Prostate gland (tissue), 2 donors: Measurements from ENCODE around the gene HSF2BP. TPM values are rescaled to one million over a fixed set of nuclear protein-coding genes. Genes with fewer than 3 reads are reported as not detected.

Source experiments
- DNase-seq: peaks from one replicate; pipeline ENCODE4 v3.0.0-alpha.2; 2019; ENCODE audit warnings: low spot score
- H3K27ac ChIP-seq, 2 donors: fragments of 200-600 bp; sonication (generic); 2 replicates each; pipeline ENCODE4 v1.5.1; 2017 to 2019
- H3K27me3 ChIP-seq: fragments of 200-600 bp; sonication (generic); replicated peaks from 2 replicates; pipeline ENCODE4 v1.5.1; 2019; ENCODE audit not compliant: insufficient read depth
- H3K36me3 ChIP-seq, 2 donors: fragments of 200-600 bp; sonication (generic); 1 replicate in 1 of 2; 2 replicates in 1 of 2; pipeline versions ENCODE4 v1.5.1 to v1.8.1; 2017 to 2019
- H3K4me1 ChIP-seq: fragments of 200-600 bp; sonication (generic); replicated peaks from 2 replicates; pipeline ENCODE4 v1.5.1; 2019
- H3K4me3 ChIP-seq, 2 donors: fragments of 200-600 bp; sonication (generic); 2 replicates each; pipeline ENCODE4 v1.5.1; 2017 to 2019
- H3K9me3 ChIP-seq: fragments of 200-600 bp; sonication (generic); 2 replicates; pipeline ENCODE4 v1.5.1; 2017
- POLR2A ChIP-seq: fragments of 450-650 bp; IDR thresholded peaks from one replicate; pipeline ENCODE4 v1.6.1; 2016; ENCODE audit warnings: antibody characterized with exemption, mild to moderate bottlenecking
- POLR2AphosphoS5 ChIP-seq: sonication (generic); formaldehyde crosslinking; IDR thresholded peaks from one replicate; pipeline ENCODE4 v1.6.1; 2017; ENCODE audit warnings: antibody characterized with exemption
- WGBS: methylation state at CpG from one replicate; pipeline ENCODE4 v1.1.5; 2018; 5-methylcytosine and 5-hydroxymethylcytosine counted together
- intact Hi-C: fragments of 100-400 bp; cut with DNase I; formaldehyde crosslinking; loops from one replicate; pipeline ENCODE4 v1.14.2; 2022
- total RNA-seq, 2 donors: library from RNA; depleted of rRNA; stranded (reverse); fragments of >200 nt; gene quantifications; one replicate each; pipeline ENCODE4 v1.1.0, GENCODE V29; 2016
- TF ChIP-seq, protein P1 (sequence below), 4 experiments: fragments of 200-600 bp in 2 of 4; fragments of 450-650 bp in 2 of 4; sonication (generic) in 2 of 4; IDR thresholded peaks; 1 replicate in 3 of 4; 2 replicates in 1 of 4; pipeline ENCODE4 v1.5.1; 2016 to 2019; ENCODE audit warnings: antibody characterized with exemption in 4 of 4, mild to moderate bottlenecking in 2 of 4, moderate library complexity in 2 of 4

The HSF2BP gene
- total RNA-seq, 2 donors from 2014 or later = 3.2 to 7.0 TPM

GRCh38 chr21:43603233-43603626 lies 56.1 kb downstream of the HSF2BP start:
- H3K9me3 ChIP-seq = no peaks in the 10 kb centered on the region
- H3K4me3 ChIP-seq = no peak overlapping the region
- no peak overlapping the region for H3K27ac ChIP-seq
- DNase-seq = no peak
- H3K4me1 ChIP-seq = no peaks in the 10 kb centered on the region
- H3K27me3 ChIP-seq = no peaks in the 10 kb centered on the region
- no peak for TF ChIP-seq POLR2AphosphoS5
- no peak for TF ChIP-seq POLR2A
- TF ChIP-seq, protein P1, sequence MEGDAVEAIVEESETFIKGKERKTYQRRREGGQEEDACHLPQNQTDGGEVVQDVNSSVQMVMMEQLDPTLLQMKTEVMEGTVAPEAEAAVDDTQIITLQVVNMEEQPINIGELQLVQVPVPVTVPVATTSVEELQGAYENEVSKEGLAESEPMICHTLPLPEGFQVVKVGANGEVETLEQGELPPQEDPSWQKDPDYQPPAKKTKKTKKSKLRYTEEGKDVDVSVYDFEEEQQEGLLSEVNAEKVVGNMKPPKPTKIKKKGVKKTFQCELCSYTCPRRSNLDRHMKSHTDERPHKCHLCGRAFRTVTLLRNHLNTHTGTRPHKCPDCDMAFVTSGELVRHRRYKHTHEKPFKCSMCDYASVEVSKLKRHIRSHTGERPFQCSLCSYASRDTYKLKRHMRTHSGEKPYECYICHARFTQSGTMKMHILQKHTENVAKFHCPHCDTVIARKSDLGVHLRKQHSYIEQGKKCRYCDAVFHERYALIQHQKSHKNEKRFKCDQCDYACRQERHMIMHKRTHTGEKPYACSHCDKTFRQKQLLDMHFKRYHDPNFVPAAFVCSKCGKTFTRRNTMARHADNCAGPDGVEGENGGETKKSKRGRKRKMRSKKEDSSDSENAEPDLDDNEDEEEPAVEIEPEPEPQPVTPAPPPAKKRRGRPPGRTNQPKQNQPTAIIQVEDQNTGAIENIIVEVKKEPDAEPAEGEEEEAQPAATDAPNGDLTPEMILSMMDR (IDR thresholded peaks at IDR 0.05) = no peak
- intact Hi-C loops = no loop called here
- H3K36me3 ChIP-seq = no peaks in the 10 kb centered on the region
- WGBS = 88% methylated on average over 4 of the region's 5 CpGs

DNA sequence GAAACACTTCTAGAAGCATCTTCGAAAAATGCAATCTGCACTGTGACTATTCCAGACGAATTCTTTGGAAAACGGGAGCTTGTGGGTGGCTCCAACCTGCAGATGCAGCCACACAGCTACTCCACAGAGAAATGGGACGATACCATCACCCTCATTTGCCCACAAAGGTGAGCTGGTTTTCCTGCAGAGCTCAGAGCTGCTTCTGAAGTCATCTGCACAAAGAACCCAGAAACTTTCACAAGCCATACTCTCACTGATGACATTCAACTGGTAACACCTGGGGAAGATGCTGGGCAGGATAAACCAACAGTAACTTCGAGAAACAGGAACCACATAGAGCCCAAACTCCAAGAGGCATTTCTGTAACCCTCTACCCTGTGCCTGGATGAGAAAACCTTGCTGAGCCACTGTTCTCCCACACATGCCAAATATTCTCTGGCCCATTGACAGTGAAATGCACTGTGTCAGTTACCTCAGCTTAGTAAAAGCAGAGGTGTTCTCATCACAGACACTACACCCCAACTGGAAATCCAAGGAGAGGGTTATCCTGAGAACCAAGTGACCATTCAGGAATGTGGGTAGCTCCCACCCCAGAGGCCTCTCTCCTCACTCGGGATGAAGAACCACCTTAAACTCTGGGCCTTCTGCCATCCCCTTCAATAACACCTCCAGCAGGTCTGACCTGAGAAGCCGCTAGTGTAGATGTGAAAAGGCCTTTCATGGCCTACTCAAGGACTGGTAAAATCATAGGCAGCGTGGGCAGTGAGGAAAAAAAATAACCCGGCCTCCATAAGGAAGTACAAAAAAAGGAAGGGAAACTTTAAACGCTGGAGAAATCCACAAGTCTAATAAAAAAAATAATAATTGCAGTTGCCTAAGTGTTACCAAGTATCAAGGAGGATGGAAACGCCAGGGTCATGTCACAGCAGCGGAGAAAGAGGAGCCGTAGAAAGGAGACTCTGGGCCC lies 56.7 kb downstream of the HSF2BP start:
- Histone ChIP-seq H3K27ac (no peak overlapping the region), H3K9me3 (no peaks in the 10 kb centered on the region), H3K4me1 (no peaks in the 10 kb centered on the region), H3K36me3 (no peaks in the 10 kb centered on the region), H3K4me3 (no peak overlapping the region), H3K27me3 (no peaks in the 10 kb centered on the region)
- TF ChIP-seq POLR2A (no peak), POLR2AphosphoS5 (no peak)
- TF ChIP-seq, protein P1 (IDR thresholded peaks at IDR 0.05) = no peak
- intact Hi-C loops = no loop called here
- WGBS = 58% methylated on average over 13 of the region's 13 CpGs
- DNase-seq = no peak

GRCh38 chr21:43600642-43601402 lies 58.5 kb downstream of the HSF2BP start:
- Histone ChIP-seq H3K36me3 (no peaks in the 10 kb centered on the region), H3K27ac (no peak overlapping the region), H3K9me3 (no peaks in the 10 kb centered on the region), H3K4me3 (no peak overlapping the region), H3K4me1 (no peaks in the 10 kb centered on the region), H3K27me3 (no peaks in the 10 kb centered on the region)
- TF ChIP-seq POLR2A = no peak
- WGBS = 62% methylated on average over 12 of the region's 12 CpGs
- DNase-seq = no peak
- intact Hi-C loops = no loop called here

- WGBS = 82% methylated on average over 5 of the region's 5 CpGs
- Histone ChIP-seq H3K27me3 (no peaks in the 10 kb centered on the region), H3K9me3 (no peaks in the 10 kb centered on the region), H3K27ac (no peak overlapping the region), H3K4me3 (no peak overlapping the region), H3K36me3 (no peaks in the 10 kb centered on the region), H3K4me1 (no peaks in the 10 kb centered on the region)
- TF ChIP-seq, protein P1 (IDR thresholded peaks at IDR 0.05) = no peak
- TF ChIP-seq POLR2AphosphoS5 (no peak), POLR2A (no peak)
- intact Hi-C loops = no loop called here
- no peak for DNase-seq
These were observed 59.6 kb downstream of the HSF2BP start for GRCh38 chr21:43599728-43600127.

GRCh38 chr21:43598416-43599120 lies 60.7 kb downstream of the HSF2BP start:
- intact Hi-C loops = no loop called here
- Histone ChIP-seq H3K4me1 (no peaks in the 10 kb centered on the region), H3K9me3 (no peaks in the 10 kb centered on the region), H3K27ac (no peak overlapping the region), H3K27me3 (no peaks in the 10 kb centered on the region), H3K4me3 (no peak overlapping the region), H3K36me3 (no peaks in the 10 kb centered on the region)
- WGBS = 90% methylated on average over 7 of the region's 7 CpGs
- TF ChIP-seq POLR2A = no peak
- no peak for DNase-seq
